Panc1 (cell line): ENCODE results near the gene KIF26B. TPM values are rescaled to one million over a fixed set of nuclear protein-coding genes. Genes with fewer than 3 reads are reported as not detected.

Source experiments
- ATAC-seq: fragments of 200-7000 bp; cut with Tn5 transposase; 2 replicates; pipeline ENCODE4 v1.9.1; 2020; ENCODE audit warnings: mild to moderate bottlenecking, moderate library complexity
- BruUV-seq: library from RNA; stranded (reverse); fragments of 400-500 nt; replicated peaks from 2 replicates; lab custom pipeline; 2021; lab: Mats Ljungman, UMichigan
- CTCF ChIA-PET: fragments of 300-600 bp; sonication (Branson Sonifier 250); formaldehyde crosslinking; loops from one replicate; lab custom pipeline; 2022; ENCODE audit warnings: antibody characterized with exemption; lab: Charles Lee
- POLR2A ChIA-PET: fragments of 300-600 bp; sonication (Branson Sonifier 250); formaldehyde crosslinking; loops from one replicate; lab custom pipeline; 2022; ENCODE audit warnings: antibody characterized with exemption; lab: Charles Lee
- DNase-seq: peaks from one replicate; pipeline ENCODE4 v3.0.0-alpha.2; 2010; ENCODE audit warnings: low read depth, low spot score
- H3K27ac ChIP-seq: 2 replicates; pipeline ENCODE4 v1.5.1; 2011; ENCODE audit warnings: mild to moderate bottlenecking, low read length, inconsistent platforms
- H3K27me3 ChIP-seq: fragments of 200-500 bp; sonication (Bioruptor generic); 2 replicates; pipeline ENCODE4 v1.6.0; 2014; ENCODE audit warnings: low read length, inconsistent platforms; ENCODE audit not compliant: control insufficient read depth, insufficient read depth
- H3K36me3 ChIP-seq: fragments of 200-500 bp; sonication (Bioruptor generic); 2 replicates; pipeline ENCODE4 v1.5.1; 2014; ENCODE audit warnings: inconsistent platforms, mild to moderate bottlenecking, low read length, moderate library complexity; ENCODE audit not compliant: control insufficient read depth, insufficient read depth
- H3K4me1 ChIP-seq: 2 replicates; pipeline ENCODE4 v1.5.1; 2011; ENCODE audit warnings: inconsistent platforms, mild to moderate bottlenecking, low read length, moderate library complexity; ENCODE audit not compliant: control insufficient read depth, insufficient read depth
- H3K4me3 ChIP-seq, 2 experiments: 2 replicates each; pipeline ENCODE4 v1.5.1; 2011 to 2012; ENCODE audit warnings: low read depth in 2 of 2, low read length in 2 of 2, mild to moderate bottlenecking in 2 of 2, inconsistent platforms in 1 of 2, moderate library complexity in 1 of 2
- H3K9me3 ChIP-seq: fragments of 200-500 bp; sonication (Bioruptor generic); 2 replicates; pipeline ENCODE4 v1.5.1; 2014; ENCODE audit warnings: low read depth, mild to moderate bottlenecking, inconsistent platforms, low read length, moderate library complexity; ENCODE audit not compliant: control insufficient read depth, insufficient read depth
- POLR2AphosphoS5 ChIP-seq: IDR thresholded peaks from 2 replicates; pipeline ENCODE4 v1.6.1; 2012; ENCODE audit warnings: mild to moderate bottlenecking, low read depth, low read length, moderate library complexity
- SIN3A ChIP-seq: IDR thresholded peaks from 2 replicates; pipeline ENCODE4 v1.6.1; 2012; ENCODE audit warnings: low read depth, mild to moderate bottlenecking, low read length, moderate library complexity, borderline replicate concordance; ENCODE audit not compliant: insufficient read depth
- TCF7L2 ChIP-seq: IDR thresholded peaks from 2 replicates; pipeline ENCODE4 v1.6.1; 2011; ENCODE audit warnings: mild to moderate bottlenecking, low read depth, low read length, inconsistent platforms
- in situ Hi-C: cut with HindIII; loops from 2 replicates; pipeline ENCODE4 v1.10.0; 2016; ENCODE audit warnings: low sequenced_read_pairs, low pct_unique_long_range_greater_than_20kb
- intact Hi-C: fragments of 100-400 bp; cut with micrococcal nuclease; formaldehyde crosslinking; loops from one replicate; pipeline ENCODE4 v1.10.0; 2022; ENCODE audit not compliant: unreplicated experiment
- total RNA-seq: library from RNA; stranded (reverse); gene quantifications from one replicate; pipeline ENCODE4 v1.2.1, GENCODE V29; 2021; ENCODE audit not compliant: unreplicated experiment
- TF ChIP-seq, protein P1 (sequence below), 2 experiments: IDR thresholded peaks; 2 replicates each; pipeline ENCODE4 v1.6.1; 2011 to 2012; ENCODE audit warnings: low read depth in 2 of 2, control low read depth in 1 of 2, low read length in 1 of 2, mild to moderate bottlenecking in 1 of 2, moderate library complexity in 1 of 2; ENCODE audit not compliant: insufficient read depth in 1 of 2
- TF ChIP-seq, protein P2 (sequence below): fragments of 450-650 bp; IDR thresholded peaks from 2 replicates; pipeline ENCODE4 v1.5.1; 2017; ENCODE audit warnings: mild to moderate bottlenecking

Gene KIF26B
- total RNA-seq, 1 experiment from 2014 or later = 0.33 TPM

GRCh38 chr1:245486775-245487470 is 332.1 kb downstream of the KIF26B start:
- TF ChIP-seq SIN3A = no peak
- TF ChIP-seq POLR2AphosphoS5 = no peak
- TF ChIP-seq, protein P1, sequence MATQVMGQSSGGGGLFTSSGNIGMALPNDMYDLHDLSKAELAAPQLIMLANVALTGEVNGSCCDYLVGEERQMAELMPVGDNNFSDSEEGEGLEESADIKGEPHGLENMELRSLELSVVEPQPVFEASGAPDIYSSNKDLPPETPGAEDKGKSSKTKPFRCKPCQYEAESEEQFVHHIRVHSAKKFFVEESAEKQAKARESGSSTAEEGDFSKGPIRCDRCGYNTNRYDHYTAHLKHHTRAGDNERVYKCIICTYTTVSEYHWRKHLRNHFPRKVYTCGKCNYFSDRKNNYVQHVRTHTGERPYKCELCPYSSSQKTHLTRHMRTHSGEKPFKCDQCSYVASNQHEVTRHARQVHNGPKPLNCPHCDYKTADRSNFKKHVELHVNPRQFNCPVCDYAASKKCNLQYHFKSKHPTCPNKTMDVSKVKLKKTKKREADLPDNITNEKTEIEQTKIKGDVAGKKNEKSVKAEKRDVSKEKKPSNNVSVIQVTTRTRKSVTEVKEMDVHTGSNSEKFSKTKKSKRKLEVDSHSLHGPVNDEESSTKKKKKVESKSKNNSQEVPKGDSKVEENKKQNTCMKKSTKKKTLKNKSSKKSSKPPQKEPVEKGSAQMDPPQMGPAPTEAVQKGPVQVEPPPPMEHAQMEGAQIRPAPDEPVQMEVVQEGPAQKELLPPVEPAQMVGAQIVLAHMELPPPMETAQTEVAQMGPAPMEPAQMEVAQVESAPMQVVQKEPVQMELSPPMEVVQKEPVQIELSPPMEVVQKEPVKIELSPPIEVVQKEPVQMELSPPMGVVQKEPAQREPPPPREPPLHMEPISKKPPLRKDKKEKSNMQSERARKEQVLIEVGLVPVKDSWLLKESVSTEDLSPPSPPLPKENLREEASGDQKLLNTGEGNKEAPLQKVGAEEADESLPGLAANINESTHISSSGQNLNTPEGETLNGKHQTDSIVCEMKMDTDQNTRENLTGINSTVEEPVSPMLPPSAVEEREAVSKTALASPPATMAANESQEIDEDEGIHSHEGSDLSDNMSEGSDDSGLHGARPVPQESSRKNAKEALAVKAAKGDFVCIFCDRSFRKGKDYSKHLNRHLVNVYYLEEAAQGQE (IDR thresholded peaks at IDR 0.05; ENCODE audit: insufficient read depth in 1 of 2, low read depth in 2 of 2, low read length in 1 of 2) = no peak
- no peak for TF ChIP-seq TCF7L2
- TF ChIP-seq, protein P2, sequence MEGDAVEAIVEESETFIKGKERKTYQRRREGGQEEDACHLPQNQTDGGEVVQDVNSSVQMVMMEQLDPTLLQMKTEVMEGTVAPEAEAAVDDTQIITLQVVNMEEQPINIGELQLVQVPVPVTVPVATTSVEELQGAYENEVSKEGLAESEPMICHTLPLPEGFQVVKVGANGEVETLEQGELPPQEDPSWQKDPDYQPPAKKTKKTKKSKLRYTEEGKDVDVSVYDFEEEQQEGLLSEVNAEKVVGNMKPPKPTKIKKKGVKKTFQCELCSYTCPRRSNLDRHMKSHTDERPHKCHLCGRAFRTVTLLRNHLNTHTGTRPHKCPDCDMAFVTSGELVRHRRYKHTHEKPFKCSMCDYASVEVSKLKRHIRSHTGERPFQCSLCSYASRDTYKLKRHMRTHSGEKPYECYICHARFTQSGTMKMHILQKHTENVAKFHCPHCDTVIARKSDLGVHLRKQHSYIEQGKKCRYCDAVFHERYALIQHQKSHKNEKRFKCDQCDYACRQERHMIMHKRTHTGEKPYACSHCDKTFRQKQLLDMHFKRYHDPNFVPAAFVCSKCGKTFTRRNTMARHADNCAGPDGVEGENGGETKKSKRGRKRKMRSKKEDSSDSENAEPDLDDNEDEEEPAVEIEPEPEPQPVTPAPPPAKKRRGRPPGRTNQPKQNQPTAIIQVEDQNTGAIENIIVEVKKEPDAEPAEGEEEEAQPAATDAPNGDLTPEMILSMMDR = no peak
- no peaks in the 10 kb centered on the region for H3K36me3 ChIP-seq
- BruUV-seq = no TSS peak
- intact Hi-C loops = no loop called here
- no peaks in the 10 kb centered on the region for H3K4me1 ChIP-seq
- ATAC-seq (no peak), DNase-seq (no peak)
- H3K27me3 ChIP-seq = no peaks in the 10 kb centered on the region
- H3K27ac ChIP-seq = no peak overlapping the region
- in situ Hi-C loops = no loop called here
- H3K4me3 ChIP-seq = no peak overlapping the region
- ChIA-PET CTCF (no interaction called here), POLR2A (no interaction called here)
- H3K9me3 ChIP-seq = no peaks in the 10 kb centered on the region

DNA sequence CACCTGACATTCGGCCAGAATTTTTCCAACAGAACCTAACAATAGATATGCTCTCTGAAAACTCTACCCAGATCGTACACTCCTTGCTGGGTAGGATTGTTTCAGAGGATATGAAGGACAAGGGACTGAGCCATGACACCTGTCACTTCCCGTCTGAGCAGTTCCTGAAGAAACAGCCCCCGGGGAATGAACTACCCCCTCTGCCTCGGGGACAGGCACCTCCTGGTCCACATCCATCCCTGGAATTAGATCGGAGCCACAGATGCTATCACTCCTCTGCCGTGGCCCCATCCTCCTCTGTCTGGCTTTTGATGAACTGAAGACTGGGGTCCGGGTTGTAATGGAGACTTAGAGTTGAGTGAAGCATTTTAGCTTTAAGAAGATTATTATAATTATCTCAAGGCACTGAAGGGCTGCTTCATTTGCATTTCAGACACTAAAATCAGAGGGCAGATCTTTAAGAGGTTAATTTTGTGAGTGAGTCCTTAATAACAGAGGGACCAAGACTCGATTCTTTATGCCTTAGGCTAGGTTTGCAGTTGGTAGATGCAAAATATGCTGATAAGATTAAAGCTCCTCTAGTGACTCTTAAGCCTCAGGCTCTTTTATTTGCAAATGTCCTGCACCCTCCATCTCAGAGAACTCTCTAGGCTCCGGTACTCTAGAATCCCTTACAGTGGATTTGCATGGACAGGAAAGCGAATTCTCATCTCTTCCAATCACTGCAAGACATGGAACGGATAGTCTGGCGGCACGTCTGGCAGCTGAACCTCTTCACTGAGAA is 333.8 kb downstream of the KIF26B start:
- ATAC-seq = no peak
- intact Hi-C loops (no loop called here), in situ Hi-C loops (no loop called here)
- no peak overlapping the region for H3K27ac ChIP-seq
- H3K27me3 ChIP-seq = no peaks in the 10 kb centered on the region
- no peak overlapping the region for H3K4me3 ChIP-seq
- H3K36me3 ChIP-seq = no peaks in the 10 kb centered on the region
- no peak for TF ChIP-seq TCF7L2
- TF ChIP-seq POLR2AphosphoS5 = no peak
- TF ChIP-seq, protein P1 (IDR thresholded peaks at IDR 0.05; ENCODE audit: insufficient read depth in 1 of 2, low read depth in 2 of 2, low read length in 1 of 2) = no peak
- TF ChIP-seq, protein P2 = no peak
- no peak for TF ChIP-seq SIN3A
- CTCF ChIA-PET = no interaction called here
- no peak for DNase-seq
- H3K9me3 ChIP-seq = no peaks in the 10 kb centered on the region
- POLR2A ChIA-PET = no interaction called here
- BruUV-seq = no TSS peak
- H3K4me1 ChIP-seq = no peaks in the 10 kb centered on the region
